Trophoblast cell (in vitro differentiated cells and primary cell): ENCODE results near the gene DPCD.

Source experiments
- DNase-seq, 2 donors: peaks; one replicate each; pipeline ENCODE4 v3.0.0-alpha.2; 2016
- H2AFZ ChIP-seq: 2 replicates; pipeline ENCODE4 v1.6.1; 2013; ENCODE audit warnings: low read length, moderate library complexity, mild to moderate bottlenecking; ENCODE audit not compliant: insufficient read depth, poor library complexity
- H2AK5ac ChIP-seq: 2 replicates; pipeline ENCODE4 v1.6.1; 2013; ENCODE audit warnings: mild to moderate bottlenecking, low read length
- H2BK120ac ChIP-seq: 2 replicates; pipeline ENCODE4 v1.6.1; 2013; ENCODE audit warnings: low read length, mild to moderate bottlenecking, moderate library complexity; ENCODE audit not compliant: insufficient read depth, poor library complexity
- H2BK12ac ChIP-seq: 2 replicates; pipeline ENCODE4 v1.6.1; 2013; ENCODE audit warnings: mild to moderate bottlenecking, low read length, moderate library complexity
- H2BK5ac ChIP-seq: 2 replicates; pipeline ENCODE4 v1.6.1; 2013; ENCODE audit warnings: low read length, low read depth, moderate library complexity, mild to moderate bottlenecking; ENCODE audit not compliant: poor library complexity
- H3K14ac ChIP-seq: 2 replicates; pipeline ENCODE4 v1.6.1; 2013; ENCODE audit warnings: mild to moderate bottlenecking, low read length
- H3K18ac ChIP-seq: 2 replicates; pipeline ENCODE4 v1.6.1; 2013; ENCODE audit warnings: mild to moderate bottlenecking, low read length
- H3K23ac ChIP-seq: 2 replicates; pipeline ENCODE4 v1.6.1; 2013; ENCODE audit warnings: low read length
- H3K27ac ChIP-seq: 2 replicates; pipeline ENCODE4 v1.5.1; 2013; ENCODE audit warnings: low read depth, mild to moderate bottlenecking, inconsistent platforms, low read length, moderate library complexity
- H3K27me3 ChIP-seq: 2 replicates; pipeline ENCODE4 v1.6.1; 2013; ENCODE audit warnings: inconsistent platforms, mild to moderate bottlenecking, low read length, moderate library complexity; ENCODE audit not compliant: insufficient read depth
- H3K36me3 ChIP-seq, 2 experiments: 1 replicate in 1 of 2; 2 replicates in 1 of 2; pipeline ENCODE4 v1.6.1; 2013; ENCODE audit warnings: low read length in 2 of 2, mild to moderate bottlenecking in 2 of 2, moderate library complexity in 1 of 2; ENCODE audit not compliant: insufficient read depth in 2 of 2, control insufficient read depth in 1 of 2
- H3K4ac ChIP-seq: 2 replicates; pipeline ENCODE4 v1.6.1; 2013; ENCODE audit warnings: low read depth, mild to moderate bottlenecking, low read length, moderate library complexity
- H3K4me1 ChIP-seq, 2 experiments: 1 replicate in 1 of 2; 2 replicates in 1 of 2; pipeline ENCODE4 v1.6.1; 2013; ENCODE audit warnings: low read length in 2 of 2, mild to moderate bottlenecking in 2 of 2, moderate library complexity in 1 of 2; ENCODE audit not compliant: insufficient read depth in 2 of 2, control insufficient read depth in 1 of 2
- H3K4me2 ChIP-seq: 2 replicates; pipeline ENCODE4 v1.6.1; 2013; ENCODE audit warnings: inconsistent platforms, mild to moderate bottlenecking, low read length, moderate library complexity
- H3K4me3 ChIP-seq: 2 replicates; pipeline ENCODE4 v1.5.1; 2013; ENCODE audit warnings: mild to moderate bottlenecking, low read depth, low read length, inconsistent platforms
- H3K79me1 ChIP-seq: one replicate; pipeline ENCODE4 v1.6.1; 2013; ENCODE audit warnings: low read length
- H3K79me2 ChIP-seq: 2 replicates; pipeline ENCODE4 v1.6.1; 2013; ENCODE audit warnings: low read length, mild to moderate bottlenecking; ENCODE audit not compliant: control insufficient read depth, insufficient read depth, poor library complexity
- H3K9ac ChIP-seq: 2 replicates; pipeline ENCODE4 v1.6.1; 2013; ENCODE audit warnings: mild to moderate bottlenecking, low read length
- H3K9me3 ChIP-seq: 2 replicates; pipeline ENCODE4 v1.6.1; 2013; ENCODE audit warnings: low read depth, mild to moderate bottlenecking, control low read depth, inconsistent platforms, low read length; ENCODE audit not compliant: insufficient read depth
- H4K12ac ChIP-seq: 2 replicates; pipeline ENCODE4 v1.6.1; 2013; ENCODE audit warnings: low read depth, mild to moderate bottlenecking, low read length, moderate library complexity
- H4K8ac ChIP-seq: 2 replicates; pipeline ENCODE4 v1.6.1; 2013; ENCODE audit warnings: low read depth, mild to moderate bottlenecking, low read length, moderate library complexity
- H4K91ac ChIP-seq: one replicate; pipeline ENCODE4 v1.6.1; 2013; ENCODE audit warnings: low read depth, mild to moderate bottlenecking, low read length, moderate library complexity
- WGBS: extraction: QIAGEN DNeasy Blood & Tissue Kit; methylation state at CpG from one replicate; pipeline ENCODE4 v1.1.7; 2013; ENCODE audit warnings: missing lambda C conversion rate; ENCODE audit not compliant: insufficient read length, insufficient coverage; ENCODE audit errors: extremely low coverage; 5-methylcytosine and 5-hydroxymethylcytosine counted together

DPCD gene

DNA sequence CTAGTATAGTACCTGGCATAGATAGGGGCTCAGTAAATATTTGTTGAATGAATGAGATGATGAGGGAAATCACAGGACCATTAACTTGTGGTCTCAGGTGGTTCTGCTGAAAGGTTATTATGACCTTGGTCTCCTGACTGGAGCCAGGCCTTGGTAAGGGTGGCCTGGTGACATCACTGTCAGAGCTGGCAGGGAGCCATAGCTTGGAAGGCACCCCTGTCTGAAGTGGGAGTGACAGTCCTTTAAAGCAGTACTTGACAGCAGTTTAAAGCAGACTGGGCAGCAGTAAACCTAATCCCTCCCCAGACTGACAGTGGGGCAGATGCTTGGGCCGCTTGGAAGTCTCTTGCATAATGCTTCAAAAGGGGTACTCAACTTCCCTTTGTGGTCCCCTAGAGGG lies 13.4 kb downstream of the DPCD start:
- no peak overlapping the region for H4K12ac ChIP-seq
- no CpG with 5 or more reads among the region's 1 CpG for WGBS
- no peaks in the 10 kb centered on the region for H3K79me1 ChIP-seq
- H2AK5ac ChIP-seq = no peak overlapping the region
- H2BK5ac ChIP-seq = no peak overlapping the region
- no peaks in the 10 kb centered on the region for H3K27me3 ChIP-seq
- no peak overlapping the region for H3K27ac ChIP-seq
- no peak overlapping the region for H3K4me2 ChIP-seq
- H3K9ac ChIP-seq = no peak overlapping the region
- H3K18ac ChIP-seq = no peak overlapping the region
- H3K9me3 ChIP-seq = no peaks in the 10 kb centered on the region
- no peak overlapping the region for H3K14ac ChIP-seq
- no peaks in the 10 kb centered on the region for H3K4me1 ChIP-seq
- H2AFZ ChIP-seq = no peak overlapping the region
- H4K8ac ChIP-seq = no peak overlapping the region
- H3K36me3 ChIP-seq = peaks cover 0 to 5% of the 10 kb centered on the region in 2 experiments
- H2BK12ac ChIP-seq = no peak overlapping the region
- H3K79me2 ChIP-seq = no peaks in the 10 kb centered on the region
- no peak for DNase-seq
- H2BK120ac ChIP-seq = no peak overlapping the region
- H3K4me3 ChIP-seq = no peak overlapping the region
- no peak overlapping the region for H4K91ac ChIP-seq
- H3K4ac ChIP-seq = no peak overlapping the region
- no peak overlapping the region for H3K23ac ChIP-seq

DNA sequence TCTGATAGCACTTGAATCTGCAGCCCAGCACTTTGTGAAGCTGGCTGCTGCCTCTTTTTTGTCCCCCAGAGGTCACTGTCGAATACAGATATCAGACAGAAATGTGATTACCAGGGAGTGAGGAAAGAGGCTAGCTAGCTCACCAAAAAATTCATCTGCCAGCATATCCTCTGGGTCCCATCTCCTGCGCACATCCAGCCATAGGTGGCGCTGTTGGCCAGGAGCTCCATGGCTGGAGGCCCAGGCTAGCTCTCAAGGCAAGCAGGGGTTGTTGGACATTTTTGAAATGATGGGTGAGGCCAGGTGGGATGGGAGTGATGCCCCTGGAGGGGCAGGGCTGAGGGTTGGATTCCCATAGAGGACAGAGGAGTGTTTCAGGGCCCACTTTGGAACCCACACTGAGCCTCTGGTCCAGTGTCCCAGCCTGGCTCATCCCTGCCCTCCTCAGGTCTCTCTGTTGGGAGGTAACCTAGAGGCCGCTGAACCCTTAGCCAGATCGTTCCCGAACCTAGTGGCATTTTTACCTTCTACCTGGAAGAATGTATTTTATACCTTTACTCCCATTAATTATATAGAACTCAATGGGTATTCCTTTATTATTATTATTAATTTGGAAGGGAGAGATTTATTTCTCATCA lies 14.8 kb downstream of the DPCD start:
- Histone ChIP-seq H3K27ac (no peak overlapping the region), H3K14ac (no peak overlapping the region), H2BK120ac (no peak overlapping the region), H3K79me2 (no peaks in the 10 kb centered on the region), H4K91ac (no peak overlapping the region), H3K4me1 (peaks cover 0 to 5% of the 10 kb centered on the region in 2 experiments), H2AK5ac (no peak overlapping the region), H3K36me3 (peaks cover 0 to 5% of the 10 kb centered on the region in 2 experiments), H4K8ac (no peak overlapping the region), H3K79me1 (no peaks in the 10 kb centered on the region), H4K12ac (no peak overlapping the region), H2AFZ (no peak overlapping the region), H2BK12ac (no peak overlapping the region), H3K23ac (no peak overlapping the region), H3K27me3 (no peaks in the 10 kb centered on the region), H2BK5ac (no peak overlapping the region), H3K4ac (no peak overlapping the region), H3K9ac (no peak overlapping the region), H3K9me3 (peaks cover 2% of the 10 kb centered on the region), H3K4me2 (no peak overlapping the region), H3K18ac (no peak overlapping the region), H3K4me3 (no peak overlapping the region)
- DNase-seq = peak; percentile 87 to 91
- WGBS = no CpG with 5 or more reads among the region's 6 CpGs

DNA sequence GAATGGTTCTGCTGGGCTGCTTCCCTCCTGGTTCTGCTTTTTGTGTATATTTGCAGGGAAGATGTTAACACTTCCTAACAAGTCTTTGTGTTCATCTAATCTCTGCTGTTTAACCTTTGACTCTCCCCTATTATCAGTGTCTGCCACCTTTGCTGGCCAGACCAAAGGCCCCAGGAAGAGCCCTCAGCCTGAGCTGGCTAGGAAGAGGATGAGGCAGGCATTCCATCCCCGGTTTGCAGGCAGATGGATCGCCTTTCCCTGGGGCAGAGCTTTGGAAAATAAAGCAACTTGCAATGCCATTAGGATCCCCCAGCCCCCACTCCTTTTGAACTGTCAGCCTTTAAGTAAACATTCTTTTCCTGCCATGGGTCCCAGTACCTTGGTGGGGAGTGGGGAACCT lies 19.0 kb downstream of the DPCD start:
- Histone ChIP-seq H2AFZ (no peak overlapping the region), H4K12ac (no peak overlapping the region), H3K4me3 (no peak overlapping the region), H2AK5ac (no peak overlapping the region), H4K91ac (no peak overlapping the region), H3K18ac (no peak overlapping the region), H3K14ac (no peak overlapping the region), H3K23ac (no peak overlapping the region), H4K8ac (no peak overlapping the region), H3K9ac (no peak overlapping the region), H3K27ac (no peak overlapping the region), H3K36me3 (peaks cover 11 to 36% of the 10 kb centered on the region in 2 experiments), H3K4me1 (peaks cover 0 to 5% of the 10 kb centered on the region in 2 experiments), H2BK120ac (no peak overlapping the region), H3K9me3 (peaks cover 2% of the 10 kb centered on the region), H3K27me3 (no peaks in the 10 kb centered on the region), H3K79me2 (no peaks in the 10 kb centered on the region), H3K79me1 (no peaks in the 10 kb centered on the region), H2BK5ac (no peak overlapping the region), H2BK12ac (no peak overlapping the region), H3K4ac (no peak overlapping the region), H3K4me2 (no peak overlapping the region)
- DNase-seq = no peak
- no CpG with 5 or more reads among the region's 2 CpGs for WGBS

DNA sequence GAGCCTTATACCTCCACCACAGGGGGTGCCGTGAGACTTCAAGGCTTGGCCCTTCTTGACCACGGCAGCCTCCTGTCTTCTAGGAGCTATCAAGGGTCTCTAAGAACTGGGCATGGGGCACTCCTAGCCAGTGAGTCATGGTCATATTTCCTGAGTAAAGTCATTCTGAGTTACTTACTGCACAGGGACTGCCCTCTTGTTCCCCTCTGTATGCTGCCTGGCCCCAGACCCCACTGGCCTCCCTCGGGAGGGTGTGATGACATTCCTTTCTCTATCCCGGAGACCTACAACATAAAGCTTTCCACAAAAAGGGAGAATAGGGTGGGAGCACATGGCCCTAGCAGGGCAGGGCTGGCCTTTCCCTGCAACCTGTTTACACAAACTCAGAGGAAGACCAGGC lies 21.4 kb downstream of the DPCD start:
- H2BK12ac ChIP-seq = no peak overlapping the region
- H3K79me1 ChIP-seq = no peaks in the 10 kb centered on the region
- no peak overlapping the region for H4K91ac ChIP-seq
- no peak overlapping the region for H3K14ac ChIP-seq
- no peak overlapping the region for H2BK5ac ChIP-seq
- no peak overlapping the region for H3K4ac ChIP-seq
- H3K9me3 ChIP-seq = peaks cover 2% of the 10 kb centered on the region
- no peak overlapping the region for H3K18ac ChIP-seq
- no peak overlapping the region for H2AFZ ChIP-seq
- H3K27ac ChIP-seq = no peak overlapping the region
- H4K8ac ChIP-seq = no peak overlapping the region
- H3K23ac ChIP-seq = no peak overlapping the region
- H4K12ac ChIP-seq = no peak overlapping the region
- H3K79me2 ChIP-seq = no peaks in the 10 kb centered on the region
- DNase-seq = no peak
- H3K4me3 ChIP-seq = no peak overlapping the region
- no CpG with 5 or more reads among the region's 4 CpGs for WGBS
- no peaks in the 10 kb centered on the region for H3K27me3 ChIP-seq
- no peak overlapping the region for H2AK5ac ChIP-seq
- H3K4me1 ChIP-seq = peaks cover 0 to 5% of the 10 kb centered on the region in 2 experiments
- no peak overlapping the region for H3K9ac ChIP-seq
- peaks cover 13 to 38% of the 10 kb centered on the region in 2 experiments for H3K36me3 ChIP-seq
- no peak overlapping the region for H3K4me2 ChIP-seq
- H2BK120ac ChIP-seq = no peak overlapping the region
